ENCODE measurements around the gene ZNF581.

ZNF581 gene

DNA sequence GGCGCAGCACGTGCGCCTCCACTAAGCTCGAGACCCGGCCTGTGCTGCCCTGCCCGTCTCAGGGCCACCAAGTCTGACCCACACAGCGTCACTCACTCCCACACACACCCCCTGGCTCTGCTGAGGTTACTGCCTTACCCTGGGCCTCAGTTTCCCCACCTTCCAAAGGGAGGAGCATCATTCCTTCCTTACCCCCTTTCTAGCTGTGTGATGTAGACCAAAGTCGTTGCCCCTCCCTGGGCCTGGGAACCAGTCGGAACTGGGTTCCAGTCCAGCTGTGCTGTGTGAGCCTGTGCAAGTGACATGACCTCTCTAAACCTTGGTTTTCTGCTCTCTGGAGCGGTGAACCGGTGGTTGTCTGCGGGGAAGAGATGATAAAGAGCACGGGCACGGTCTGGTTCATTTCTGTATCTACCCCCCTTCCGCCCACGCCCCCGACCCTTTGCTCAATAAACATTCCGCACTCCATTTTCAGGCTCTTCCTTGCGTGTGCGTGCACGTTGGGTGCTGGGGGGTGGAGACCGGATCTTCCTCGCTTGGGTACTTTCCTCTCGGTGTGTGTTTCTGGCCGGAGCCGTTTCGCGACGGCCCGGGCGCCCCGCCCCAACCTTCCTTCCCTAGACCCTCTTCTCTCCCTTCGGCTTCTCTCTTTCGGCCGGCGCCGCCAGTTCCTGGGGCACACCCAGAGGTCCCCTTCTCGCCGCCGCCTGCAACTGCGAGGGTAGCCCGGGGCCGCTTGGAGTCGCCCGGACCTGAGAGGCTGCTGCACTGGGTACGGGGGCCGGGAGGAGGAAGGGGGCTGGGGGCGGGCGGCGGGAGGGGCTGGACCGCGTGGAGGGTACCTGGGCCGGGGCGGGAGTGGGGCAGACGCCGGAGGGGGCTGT lies at the start of gene ZNF581:
Gene ZNF581 (plus strand): TSS at position 647 of the 884 bp plus-strand sequence. CDS start 923 bp downstream, outside the sequence.
- peak; percentile 83 for DNase-seq (ENCODE audit: low spot score)

DNA sequence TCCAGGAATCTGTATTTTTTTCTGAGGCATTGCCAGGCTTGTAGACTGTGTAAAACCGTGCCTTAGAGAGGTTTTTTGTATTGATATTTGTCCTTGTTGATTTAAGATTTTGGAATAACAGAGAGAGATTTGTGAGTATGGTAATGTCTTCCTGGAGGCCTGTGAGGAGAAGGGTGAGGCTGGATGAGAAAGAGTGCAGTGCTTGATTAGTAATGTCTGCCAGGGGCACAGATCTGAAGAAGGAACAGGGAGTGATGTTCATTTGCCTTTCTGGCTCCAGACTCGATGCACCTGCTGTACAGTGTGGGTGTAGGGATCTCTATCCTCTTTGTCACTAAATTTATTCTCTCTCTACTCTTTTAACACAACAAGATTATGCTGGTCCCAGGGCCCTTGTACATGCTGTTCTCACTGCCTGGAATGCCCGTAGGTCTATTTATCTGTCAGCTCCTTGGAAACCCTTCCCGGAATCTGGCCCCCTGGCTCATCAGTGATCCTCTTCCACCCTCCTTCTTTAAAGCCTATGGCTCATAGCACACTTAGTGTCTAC lies 48.4 kb upstream of the ZNF581 start:
- no peak for DNase-seq (ENCODE audit: low spot score)

DNA sequence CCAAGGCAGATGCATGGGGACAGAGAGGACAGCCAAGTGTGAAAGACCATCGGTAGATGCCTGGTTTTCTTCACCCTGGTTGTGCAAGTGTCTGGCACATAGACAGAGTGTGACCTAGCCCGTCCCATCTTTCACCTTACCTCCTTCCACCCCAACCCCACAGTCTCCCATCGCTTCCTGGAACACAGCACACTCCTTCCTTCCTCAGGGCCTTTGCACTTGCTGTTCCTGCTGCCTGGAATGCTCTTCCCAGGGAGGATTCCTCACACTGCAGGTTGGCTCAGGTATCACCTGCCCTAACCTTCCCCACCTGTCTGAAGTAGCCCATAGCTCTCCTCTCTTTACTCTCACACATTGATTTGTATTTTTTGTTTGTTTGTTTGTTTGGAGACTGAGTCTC lies 47.1 kb upstream of the ZNF581 start:
- no peak for DNase-seq (ENCODE audit: low spot score)

DNA sequence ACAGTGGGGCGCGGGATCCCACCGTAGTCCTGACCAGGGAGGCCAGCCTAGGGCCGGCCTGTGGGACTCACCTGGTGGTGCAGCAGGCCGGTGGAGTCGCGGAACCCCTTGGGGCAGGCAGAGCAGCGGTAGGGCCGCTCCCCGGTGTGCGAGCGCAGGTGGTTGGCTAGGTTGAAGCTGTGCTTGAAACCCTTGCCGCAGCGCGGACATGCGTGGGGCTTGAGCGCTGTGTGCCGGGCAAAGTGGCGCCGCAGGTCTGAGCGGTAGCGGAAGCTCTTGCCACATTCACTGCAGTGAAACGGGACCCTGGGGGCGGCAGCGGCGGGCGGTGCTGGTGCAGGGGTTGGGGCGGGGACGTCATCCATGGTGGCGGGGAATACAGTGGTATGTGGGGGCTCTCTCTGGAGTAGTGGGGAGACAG lies 45.9 kb upstream of the ZNF581 start:
- no peak for DNase-seq (ENCODE audit: low spot score)

- no peak for DNase-seq (ENCODE audit: low spot score)
Measured at GRCh38 chr19:55598034-55598433, 45.4 kb upstream of the ZNF581 start.

GRCh38 chr19:55598719-55599467 lies 44.6 kb upstream of the ZNF581 start:
- DNase-seq (ENCODE audit: low spot score) = peak; percentile 93

- peak; percentile 94 for DNase-seq (ENCODE audit: low spot score)
Measured at GRCh38 chr19:55599468-55599841, 44.0 kb upstream of the ZNF581 start, which contains the start of gene FIZ1. Gene FIZ1 (minus strand): TSS chr19:55599517. CDS start chr19:55597865, 1,652 bp downstream.

DNA sequence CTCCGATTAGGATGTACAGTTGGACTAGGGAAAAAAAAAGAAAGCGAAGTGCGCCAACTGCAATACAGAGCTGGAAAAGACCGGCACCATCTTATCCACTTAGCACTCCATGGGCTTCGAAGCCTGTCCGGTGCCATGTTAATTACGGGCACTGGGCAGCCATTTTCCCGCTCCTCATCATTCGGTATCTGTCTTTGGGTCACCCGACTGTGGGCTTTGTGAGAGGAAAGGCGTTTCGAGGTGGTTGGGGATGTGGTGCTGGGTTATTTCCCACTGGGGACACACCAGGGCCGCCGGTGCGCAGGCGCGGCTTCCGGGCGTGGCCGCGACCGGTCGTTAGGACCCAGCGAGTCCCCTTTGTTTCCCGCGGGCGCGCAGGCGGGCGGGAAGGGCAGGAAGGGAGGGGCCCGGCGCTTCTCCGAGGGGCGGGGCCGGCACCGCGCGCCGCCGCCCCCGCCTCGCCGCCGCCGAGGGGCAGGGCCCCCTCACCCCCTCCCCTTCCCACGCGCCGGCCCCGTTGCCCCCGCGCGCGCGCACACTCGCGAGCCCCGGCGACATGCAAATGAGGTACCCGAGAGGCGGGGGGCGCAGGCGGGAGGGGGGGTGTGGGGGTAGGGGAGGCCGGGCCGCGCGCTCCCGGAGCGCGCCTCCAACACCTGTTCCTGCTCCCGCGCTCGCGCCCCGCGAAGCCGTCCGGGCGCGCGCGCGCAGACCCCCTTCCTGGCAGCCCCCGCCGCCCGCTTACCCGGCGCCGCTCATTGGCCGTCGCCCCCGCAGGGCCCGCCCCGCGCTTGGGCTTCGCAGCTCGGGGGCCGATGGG lies 43.4 kb upstream of the ZNF581 start, which contains the start of gene ZNF524:
Gene ZNF524 (plus strand): TSS at position 447 of the 820 bp plus-strand sequence. CDS start 1,825 bp downstream, outside the sequence.
- DNase-seq (ENCODE audit: low spot score) = peak; percentile 78

- DNase-seq (ENCODE audit: low spot score) = no peak
Measured at GRCh38 chr19:55600662-55601028, 42.8 kb upstream of the ZNF581 start.

DNA sequence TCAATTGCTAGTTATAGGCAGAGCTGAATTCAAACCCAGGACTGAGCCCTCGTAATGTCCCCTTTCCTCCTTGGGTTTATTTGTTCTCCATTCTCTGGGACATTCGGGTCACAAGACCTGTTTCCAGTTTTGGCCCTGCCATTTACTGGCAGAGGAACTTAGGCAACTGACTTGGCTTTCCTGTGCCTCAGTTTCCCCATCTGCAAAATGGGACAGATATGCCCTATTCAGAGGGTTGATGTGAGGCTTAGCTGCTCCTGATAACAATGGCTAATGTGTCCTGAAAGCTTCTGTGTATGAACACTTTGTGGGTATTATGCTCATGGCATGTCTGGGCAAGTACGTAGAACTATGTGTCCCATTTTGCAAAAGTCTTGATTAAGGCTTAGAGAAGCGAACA lies 42.4 kb upstream of the ZNF581 start:
- DNase-seq (ENCODE audit: low spot score) = no peak

DNA sequence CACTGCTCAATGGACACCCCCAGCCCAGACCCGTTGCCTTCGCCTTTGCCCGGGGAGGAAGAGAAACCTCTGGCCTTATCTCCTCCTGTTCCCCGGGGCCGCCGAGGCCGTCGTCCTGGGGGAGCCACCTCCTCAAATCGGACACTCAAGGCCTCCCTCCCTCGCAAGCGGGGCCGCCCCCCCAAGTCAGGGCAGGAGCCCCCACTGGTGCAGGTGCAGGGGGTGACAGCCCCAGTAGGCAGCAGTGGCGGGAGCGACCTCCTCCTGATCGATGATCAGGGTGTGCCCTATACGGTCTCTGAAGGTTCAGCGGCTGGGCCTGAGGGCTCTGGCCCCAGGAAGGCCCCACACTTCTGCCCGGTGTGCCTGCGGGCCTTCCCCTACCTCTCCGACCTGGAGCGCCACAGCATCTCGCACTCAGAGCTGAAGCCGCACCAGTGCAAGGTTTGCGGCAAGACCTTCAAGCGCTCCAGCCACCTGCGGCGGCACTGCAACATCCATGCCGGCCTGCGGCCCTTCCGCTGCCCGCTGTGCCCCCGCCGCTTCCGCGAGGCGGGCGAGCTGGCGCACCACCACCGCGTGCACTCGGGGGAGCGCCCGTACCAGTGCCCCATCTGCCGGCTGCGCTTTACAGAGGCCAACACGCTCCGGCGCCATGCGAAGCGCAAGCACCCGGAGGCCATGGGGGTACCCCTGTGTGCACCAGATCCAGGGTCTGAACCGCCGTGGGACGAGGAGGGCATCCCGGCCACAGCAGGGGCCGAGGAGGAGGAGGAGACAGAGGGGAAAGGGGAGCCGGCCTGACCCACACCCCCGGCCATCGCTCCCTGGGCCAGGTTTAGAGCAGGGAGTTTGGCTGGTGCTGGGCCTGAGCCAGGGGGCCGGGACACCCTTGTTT lies 41.1 kb upstream of the ZNF581 start:
- DNase-seq (ENCODE audit: low spot score) = no peak

DNA sequence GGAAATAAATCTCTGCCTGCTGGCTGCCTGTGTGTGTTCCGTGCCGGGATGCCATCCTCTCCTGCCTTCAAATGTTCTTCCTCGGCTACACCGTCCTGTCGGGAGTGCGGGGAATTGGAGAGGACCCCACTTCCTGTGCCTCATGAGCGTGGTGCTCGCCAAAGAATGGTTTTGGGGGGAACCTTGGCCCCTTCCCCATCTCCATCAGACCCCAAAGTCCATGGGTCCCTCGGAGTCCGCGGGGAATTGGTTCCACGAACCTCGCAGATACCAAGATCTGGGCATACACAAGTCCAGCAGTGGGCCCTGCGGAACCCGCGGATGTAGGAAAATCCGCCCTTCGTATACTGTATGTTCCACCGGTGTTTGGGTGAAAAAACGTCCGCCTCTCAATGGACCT lies 40.3 kb upstream of the ZNF581 start:
- DNase-seq (ENCODE audit: low spot score) = no peak

DNA sequence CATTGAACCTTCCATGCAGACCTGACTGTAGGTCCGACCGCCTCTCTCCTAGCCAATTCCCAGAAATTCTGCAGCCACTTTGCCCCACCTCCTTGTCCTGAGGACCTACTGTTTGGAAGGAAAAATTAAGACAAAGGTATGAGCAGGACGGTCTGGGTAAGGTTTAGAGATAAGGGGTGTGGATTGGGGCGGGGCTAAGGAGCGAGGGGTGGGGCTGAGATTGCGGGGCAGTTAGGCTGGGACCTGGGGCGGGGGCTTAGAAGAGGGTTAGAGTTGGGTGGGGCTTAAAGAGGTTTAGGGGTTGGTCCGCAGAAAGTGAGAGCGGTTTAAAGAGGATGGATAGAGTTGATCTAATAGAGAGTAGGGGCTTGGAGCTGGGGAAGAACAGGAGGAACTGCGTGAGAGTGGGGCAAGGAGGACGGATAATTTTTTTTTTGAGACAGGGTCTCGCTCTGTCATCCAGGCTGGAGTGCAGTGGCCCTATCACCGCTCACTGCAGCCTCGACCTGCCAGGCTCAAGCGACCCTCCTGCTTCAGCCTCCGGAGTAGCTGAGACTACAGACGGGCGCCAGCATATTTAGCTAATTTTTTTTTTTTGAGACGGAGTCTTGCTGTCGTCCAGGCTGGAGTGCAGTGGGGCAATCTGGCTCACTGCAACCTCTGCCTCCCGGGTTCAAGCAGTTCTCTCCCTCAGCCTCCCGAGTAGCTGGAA lies 39.7 kb upstream of the ZNF581 start:
- no peak for DNase-seq (ENCODE audit: low spot score)

GRCh38 chr19:55605207-55605636 lies 38.2 kb upstream of the ZNF581 start:
- peak; percentile 99 for DNase-seq (ENCODE audit: low spot score)

DNA sequence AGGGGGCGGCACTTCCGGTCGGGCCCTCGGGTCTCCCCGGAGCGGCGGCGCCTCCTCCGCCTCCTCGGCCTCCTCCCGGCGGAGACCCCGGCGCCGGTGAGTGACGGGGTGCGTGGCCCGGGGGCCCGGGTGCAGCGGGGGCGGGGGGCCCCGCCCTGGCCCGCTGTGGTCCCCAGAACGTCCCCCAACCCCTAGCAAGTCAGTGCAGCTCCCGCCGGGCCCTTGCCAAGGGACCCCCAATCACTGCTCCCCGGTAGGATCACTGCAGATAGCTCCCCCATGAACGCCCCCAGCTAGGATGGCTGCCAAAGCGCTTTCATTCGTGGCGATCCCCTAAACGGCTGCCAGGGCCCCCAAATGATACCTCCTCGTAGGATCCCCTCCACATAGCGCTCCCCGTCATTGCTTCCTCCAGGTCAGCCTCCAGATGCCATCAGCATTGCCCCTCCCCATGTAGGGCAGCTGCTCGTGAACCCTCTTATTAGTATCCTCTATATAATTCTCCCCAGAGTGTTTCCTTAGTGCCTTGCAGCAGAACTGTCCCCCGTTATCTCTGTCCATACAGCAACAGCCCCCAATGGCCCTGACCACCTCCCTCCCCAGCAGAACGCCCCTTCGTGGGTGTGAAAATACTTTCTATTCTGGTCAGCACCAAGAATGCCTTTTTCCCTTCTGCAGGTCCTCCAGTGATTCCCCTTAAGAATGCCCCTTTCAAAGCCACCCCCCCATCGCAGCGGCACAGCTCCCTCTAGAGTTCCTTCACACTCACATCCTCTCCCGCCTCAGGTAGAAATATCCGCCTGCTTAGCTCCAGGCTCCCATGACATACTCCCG lies 37.6 kb upstream of the ZNF581 start, which contains the start of gene ZNF865:
Gene ZNF865 (plus strand): TSS at position 11 of the 834 bp plus-strand sequence. CDS start 7,972 bp downstream, outside the sequence.
- peak; percentile 85 for DNase-seq (ENCODE audit: low spot score)

DNA sequence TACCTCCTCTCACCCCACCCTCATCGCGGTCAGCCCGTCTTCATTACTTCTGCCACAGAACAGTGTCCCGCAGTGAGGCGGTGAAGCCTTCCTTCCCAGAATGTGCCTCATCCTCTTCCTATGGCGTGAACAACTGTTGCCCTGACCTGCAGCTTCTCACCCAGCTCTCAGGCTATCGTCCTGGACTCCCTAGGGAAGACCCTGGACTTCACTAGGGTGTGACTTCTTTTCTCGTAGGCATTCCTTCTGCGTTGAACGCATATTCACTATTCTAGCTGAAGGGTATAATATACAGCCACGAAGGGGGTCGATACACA lies 37.0 kb upstream of the ZNF581 start:
- no peak for DNase-seq (ENCODE audit: low spot score)

GRCh38 chr19:55606817-55607216 lies 36.6 kb upstream of the ZNF581 start:
- DNase-seq (ENCODE audit: low spot score) = no peak

- no peak for DNase-seq (ENCODE audit: low spot score)
Measured at GRCh38 chr19:55609326-55609725, 34.1 kb upstream of the ZNF581 start.

Data from AG08395 (cell line).